GM19328 (cell line): Measurements from ENCODE around the gene PCGF3.
"Not testable (repeated sequence)": the region's sequence is repeated elsewhere in the genome, so short reads cannot be mapped to it uniquely, and the experiment has no call there.

ENCODE experiments used
- ATAC-seq: cut with Tn5 transposase; IDR thresholded peaks from one replicate; pipeline ENCODE4 v1.9.1; 2021; ENCODE audit warnings: mild to moderate bottlenecking, moderate library complexity; ENCODE audit not compliant: unreplicated experiment

Gene PCGF3

GRCh38 chr4:700587-701264 lies 4.9 kb upstream of the PCGF3 start:
- no peak for ATAC-seq

GRCh38 chr4:702618-703048 lies 3.0 kb upstream of the PCGF3 start:
- no peak for ATAC-seq

DNA sequence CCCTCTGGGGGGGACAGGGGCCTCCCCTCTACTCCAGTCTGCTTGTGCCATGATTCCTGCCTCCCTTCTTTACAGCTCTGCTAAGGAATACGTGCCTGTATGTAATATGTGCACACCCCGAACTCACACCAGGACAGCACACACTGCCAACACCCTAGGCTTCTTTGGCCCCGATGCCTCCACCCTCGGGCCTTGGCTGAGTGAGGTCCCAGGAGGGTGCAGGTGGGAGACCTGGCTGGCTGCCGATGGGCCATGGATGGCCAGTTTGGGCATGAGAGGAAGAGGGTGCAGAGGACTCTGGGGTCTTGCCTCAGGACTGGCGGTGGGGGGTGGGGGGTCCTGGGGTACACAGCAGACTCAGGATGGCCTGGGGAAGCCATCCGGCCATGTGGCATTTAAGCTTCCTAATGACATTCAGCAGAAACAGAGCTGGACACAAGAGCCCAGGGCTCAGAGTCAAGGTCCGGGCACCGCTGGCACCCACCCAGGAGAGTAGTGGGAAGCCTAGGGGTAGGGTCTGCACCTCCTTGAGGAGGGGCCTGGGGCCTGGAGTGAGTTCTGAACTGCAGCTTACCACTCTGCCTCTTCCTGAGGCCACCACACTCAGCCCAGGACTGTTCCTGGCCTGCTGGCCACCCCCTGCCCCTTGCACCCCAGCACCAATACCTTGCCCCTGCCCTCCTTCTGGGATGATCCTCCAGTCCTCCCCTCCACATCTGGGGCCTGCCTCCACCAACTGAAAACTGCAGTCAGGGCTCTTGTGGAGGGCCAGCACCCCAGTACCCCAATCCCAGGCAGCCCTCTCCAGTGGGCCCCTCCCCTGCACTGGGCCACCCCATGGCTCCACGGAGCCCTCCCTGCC lies 2.1 kb upstream of the PCGF3 start:
- ATAC-seq = no peak

DNA sequence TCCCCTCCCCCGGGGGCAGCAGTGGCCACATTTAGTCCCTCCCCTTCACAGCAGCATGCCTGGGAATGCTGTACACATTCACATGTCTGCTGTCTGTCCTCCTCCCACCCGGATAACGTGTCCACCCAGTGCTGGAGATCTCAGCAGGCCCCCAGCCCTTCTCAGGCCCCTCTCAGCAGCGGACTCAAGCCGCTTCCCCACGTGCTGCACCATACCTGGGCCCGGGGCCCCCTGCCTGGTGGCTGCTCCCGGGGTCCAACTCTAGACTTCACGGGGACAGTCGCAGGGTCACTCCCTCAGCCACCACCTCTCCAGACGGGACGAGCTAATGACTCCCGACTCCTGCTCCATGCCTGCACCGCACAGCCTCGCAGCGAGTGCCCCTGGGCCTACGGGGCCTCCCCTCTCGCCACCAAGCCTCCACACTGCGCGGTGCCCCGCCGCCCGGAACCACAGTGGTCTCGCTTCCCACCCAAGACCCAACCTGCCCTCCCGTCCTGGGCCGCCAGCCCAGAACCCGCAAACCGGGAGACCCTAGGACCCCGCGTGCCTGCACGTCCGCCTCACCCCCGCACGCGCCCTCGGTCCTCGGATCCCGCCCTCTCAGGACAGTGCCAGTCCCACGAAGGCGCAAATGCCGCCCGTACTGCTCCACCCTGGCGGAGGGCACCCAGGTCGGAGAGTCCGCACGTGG lies 1.3 kb upstream of the PCGF3 start:
- no peak for ATAC-seq

GRCh38 chr4:704971-705277 lies 708 bp upstream of the PCGF3 start:
- ATAC-seq = no peak

GRCh38 chr4:706083-706633 lies 526 bp downstream of the PCGF3 start:
- not testable (repeated sequence) for ATAC-seq

DNA sequence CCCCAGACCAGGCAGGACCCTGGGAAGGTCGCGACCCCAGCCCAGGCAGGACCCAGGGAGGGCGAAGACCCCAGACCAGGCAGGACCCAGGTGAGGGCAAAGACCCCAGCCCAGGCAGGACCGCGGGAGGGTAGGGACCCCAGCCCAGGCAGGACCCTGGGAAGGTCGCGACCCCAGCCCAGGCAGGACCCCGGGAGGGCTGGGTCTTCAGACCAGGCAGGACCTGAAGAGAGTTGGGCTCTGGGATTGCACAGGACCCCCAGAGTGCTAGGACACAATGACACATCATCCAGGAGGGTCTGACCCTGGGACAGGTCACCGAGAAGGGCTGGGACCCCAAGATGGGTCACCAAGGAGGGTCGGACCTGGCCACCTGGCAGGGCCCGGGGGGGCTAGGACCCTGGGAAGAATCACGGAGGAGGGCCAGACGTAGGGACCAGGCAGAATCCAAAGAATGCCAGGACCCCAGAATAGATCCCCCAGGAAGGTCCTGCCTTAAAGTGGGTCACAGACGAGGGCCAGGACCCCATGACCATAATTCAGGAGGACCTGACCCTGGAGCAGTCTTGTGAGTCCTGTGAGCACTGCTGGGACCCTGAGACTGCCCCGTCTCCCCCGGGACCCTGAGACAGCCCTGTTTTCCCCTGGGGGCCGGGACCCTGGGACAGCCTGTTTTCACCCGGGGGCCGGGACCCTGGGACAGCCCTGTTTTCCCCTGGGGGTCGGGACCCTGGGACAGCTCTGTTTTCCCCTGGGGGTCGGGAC lies 1.4 kb downstream of the PCGF3 start:
- ATAC-seq = no peak

DNA sequence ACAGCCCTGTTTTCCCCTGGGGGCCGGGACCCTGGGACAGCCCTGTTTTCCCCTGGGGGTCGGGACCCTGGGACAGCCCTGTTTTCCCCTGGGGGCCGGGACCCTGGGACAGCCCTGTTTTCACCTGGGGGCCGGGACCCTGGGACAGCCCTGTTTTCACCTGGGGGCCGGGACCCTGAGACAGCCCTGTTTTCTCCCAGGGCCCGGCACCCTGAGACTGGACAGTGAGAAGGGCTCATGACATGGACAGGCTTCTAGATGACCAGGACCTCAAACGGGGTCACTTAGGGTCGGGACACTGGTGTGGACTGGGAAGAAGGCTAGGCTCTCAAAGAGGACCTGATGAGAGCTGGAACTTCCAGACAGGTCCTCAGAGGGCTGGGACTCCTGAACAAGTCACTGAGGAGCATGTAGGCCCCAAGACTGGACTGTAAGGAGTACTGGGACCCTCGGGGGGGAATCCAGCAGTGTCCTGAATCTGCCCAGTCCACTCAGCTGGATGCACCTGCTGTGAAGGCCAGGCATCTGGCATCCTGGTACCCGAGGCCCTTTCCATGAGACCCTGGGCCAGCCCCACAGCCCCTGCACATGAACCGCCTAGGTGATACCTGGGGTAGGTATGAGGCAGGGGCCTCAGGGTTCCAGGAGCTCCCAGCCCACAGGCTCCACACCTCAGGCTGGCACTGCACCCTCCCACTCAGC lies 2.4 kb downstream of the PCGF3 start:
- no peak for ATAC-seq

DNA sequence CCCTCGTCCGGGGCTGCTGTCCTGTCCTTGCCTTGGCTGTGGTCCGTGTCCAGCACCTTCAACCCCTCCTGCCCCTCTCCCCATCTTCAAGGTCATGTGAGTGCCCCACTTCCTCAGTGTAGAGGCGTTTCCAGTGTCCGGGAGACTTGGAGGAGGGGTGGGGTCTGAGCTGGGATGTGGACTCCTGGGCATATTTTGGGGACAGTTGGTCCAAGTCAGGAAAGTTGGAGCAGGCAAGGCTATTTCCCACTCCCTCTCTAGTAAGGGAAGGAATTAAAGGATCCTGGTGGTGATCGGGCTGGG lies 3.0 kb downstream of the PCGF3 start:
- ATAC-seq = no peak

DNA sequence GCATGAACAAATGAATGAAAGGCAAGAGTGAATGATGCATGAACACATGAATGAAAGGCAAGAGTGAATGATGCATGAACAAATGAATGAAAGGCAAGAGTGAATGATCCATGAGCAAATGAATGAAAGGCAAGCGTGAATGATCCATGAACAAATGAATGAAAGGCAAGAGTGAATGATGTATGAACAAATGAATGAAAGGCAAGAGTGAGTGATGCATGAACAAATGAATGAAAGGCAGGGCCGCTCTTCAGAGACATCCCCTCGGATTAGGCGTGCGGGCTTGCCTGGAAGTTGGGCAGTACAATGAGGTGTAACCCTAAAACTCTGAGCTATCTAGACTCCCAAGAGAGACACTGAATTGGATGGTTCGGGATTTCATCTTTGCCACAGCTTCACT lies 3.7 kb downstream of the PCGF3 start:
- ATAC-seq = no peak

DNA sequence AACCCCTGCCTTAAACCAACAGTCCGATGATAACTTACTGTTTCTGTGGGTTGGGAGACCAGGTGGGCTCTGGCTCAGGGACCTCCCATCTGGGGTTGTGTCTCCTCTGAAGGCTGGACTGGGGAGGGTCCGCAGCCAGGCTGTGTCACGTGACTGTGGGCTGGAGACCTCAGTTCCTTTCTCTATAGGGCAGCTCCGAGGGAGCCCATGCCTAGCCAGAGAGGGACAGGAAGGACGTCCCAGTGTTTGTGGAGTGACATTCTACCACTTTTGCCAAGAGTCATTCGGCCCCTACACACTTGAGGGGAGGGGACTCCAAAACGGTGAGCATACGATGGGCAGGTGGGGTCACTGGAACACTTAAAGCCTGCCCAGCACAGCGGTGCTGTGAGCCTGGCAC lies 4.5 kb downstream of the PCGF3 start:
- ATAC-seq = no peak

DNA sequence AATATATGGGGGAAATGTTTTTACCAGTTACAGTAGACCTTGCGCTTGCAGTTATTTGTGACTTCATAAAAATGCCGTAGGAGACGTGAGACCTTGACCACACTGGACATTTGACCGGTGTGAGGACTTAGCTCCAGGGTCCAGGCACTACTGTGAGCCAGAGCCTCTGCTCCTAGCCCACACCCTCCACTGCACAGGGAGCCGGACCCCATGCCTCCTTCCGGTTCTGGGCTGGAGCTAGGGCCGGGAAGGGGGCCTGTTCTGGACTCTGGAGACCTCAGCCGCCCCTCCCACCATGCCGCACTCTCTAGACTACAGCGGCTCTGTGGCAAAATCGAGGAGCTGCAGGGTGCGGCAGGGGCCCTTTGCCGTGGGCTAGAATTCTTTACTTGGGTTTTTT lies 5.3 kb downstream of the PCGF3 start:
- no peak for ATAC-seq

DNA sequence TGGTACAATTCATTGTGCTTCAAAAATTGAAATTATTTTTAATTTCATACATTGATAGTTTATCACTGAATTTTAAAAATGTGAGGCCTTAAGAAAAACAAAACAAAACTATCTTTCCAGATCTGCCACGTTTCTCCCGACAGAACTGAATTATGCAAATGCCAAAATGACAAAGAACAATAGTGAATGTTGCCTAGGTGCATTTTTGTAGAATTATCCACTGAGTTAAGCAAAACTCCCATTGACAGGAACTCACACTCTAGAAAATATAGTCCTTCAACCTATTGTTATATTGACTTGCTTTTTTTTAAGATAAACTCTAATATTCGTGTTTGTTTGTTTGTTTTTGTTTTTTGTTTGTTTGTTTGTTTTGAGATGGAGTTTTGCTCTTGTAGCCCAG lies 6.5 kb downstream of the PCGF3 start:
- ATAC-seq = no peak

DNA sequence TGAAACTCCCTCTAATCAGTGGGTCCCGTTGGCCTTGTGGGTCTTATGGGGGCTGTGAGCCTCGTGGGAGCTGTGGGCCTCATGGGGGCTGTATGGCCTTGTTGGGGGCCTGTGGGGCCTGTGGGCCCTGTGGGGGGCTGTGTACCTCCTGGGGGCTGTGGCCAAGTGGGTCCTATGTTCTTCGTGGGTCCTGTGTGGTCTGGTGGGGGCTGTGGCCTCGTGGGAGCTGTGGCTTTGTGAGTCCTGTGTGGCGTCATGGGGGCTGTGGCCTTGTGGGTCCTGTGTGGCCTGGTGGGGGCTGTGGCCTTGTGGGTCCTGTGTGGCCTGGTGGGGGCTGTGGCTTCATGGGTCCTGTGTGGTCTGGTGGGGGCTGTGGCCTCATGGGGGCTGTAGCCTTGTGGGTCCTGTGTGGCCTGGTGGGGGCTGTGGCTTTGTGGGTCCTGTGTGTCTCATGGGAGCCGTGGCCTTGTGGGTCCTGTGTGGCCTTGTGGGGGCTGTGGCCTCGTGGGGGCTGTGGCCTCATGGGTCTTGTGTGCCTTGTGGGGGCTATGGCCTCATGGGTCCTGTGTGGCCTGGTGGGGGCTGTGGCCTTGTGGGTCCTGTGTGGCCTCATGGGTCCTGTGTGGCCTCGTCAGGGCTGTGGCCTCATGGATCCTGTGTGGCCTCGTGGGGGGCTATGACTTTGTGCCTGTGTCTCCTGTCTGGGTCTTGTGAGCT lies 7.4 kb downstream of the PCGF3 start:
- no peak for ATAC-seq

DNA sequence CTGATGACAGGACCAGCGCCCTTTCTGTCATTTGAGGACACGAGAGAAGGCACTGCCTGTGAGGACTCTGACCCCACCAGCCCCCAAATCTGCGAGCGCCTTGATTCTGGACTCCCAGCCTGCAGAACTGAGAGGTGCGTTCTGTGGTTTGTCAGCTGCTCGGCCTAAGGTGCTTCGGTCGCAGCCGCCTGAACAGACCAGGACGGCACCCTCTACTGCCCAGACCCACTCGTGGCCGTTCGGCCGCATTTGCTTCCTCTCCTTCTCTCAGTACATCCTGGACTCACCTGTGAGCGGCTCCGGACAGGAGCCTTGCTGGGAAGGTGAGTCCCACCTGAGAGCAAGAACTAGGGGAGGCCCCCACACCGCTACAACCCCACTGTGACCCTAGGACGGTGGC lies 8.5 kb downstream of the PCGF3 start:
- no peak for ATAC-seq

DNA sequence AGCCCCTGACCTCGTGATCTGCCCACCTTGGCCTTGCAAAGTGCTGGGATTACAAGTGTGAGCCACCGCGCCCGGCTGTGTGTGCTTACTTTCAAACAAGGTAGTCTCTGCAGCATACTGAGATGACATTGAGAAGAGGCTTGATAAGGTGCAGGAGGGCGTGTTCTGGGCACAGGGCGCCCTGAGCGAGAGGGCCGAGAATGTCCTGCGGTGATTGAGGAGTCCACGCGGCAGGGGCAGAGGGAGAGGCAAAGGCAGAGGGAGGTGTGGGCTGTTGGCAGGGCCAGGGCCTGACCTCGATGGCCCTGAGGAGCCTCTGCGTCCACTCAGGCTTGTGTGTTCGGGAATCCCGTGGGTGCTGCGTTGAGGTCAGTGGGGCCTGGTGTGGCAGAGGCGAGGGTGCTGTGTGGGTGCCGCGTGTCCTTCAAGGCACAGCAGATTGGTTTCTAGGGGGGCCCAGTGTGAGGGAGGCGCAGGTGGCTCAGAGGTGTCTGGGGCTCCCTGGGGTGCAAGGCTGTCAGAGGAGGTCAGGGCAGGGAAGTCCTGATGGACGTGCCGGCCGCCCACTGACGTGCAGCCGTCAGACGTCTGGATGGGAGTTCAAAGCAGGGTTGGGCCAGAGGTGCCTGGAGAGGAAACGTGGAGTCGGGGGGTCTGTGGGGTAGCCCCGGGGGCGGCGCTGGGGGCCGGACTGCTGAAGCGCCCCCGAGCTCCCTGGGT lies 12.1 kb downstream of the PCGF3 start:
- ATAC-seq = no peak

DNA sequence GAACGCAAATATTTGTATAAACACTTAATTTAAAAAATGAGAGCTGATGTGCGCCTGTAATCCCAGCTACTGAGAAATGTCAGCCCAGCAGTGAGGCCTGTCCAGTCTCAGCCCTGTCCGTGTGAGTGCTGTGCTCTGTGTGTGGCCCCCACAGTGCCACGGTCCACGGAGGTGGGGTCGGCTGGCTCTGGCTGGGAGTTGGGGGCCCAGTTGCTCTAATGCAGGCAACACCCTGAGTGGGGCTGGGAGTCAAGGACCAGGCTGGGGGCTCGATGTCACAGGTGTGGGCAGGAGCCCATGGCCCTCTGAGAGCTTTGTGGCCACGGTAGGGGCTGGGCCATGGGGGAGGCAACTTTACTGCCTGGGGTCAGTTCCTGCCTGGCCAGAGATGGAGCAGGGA lies 12.8 kb downstream of the PCGF3 start:
- ATAC-seq = no peak

DNA sequence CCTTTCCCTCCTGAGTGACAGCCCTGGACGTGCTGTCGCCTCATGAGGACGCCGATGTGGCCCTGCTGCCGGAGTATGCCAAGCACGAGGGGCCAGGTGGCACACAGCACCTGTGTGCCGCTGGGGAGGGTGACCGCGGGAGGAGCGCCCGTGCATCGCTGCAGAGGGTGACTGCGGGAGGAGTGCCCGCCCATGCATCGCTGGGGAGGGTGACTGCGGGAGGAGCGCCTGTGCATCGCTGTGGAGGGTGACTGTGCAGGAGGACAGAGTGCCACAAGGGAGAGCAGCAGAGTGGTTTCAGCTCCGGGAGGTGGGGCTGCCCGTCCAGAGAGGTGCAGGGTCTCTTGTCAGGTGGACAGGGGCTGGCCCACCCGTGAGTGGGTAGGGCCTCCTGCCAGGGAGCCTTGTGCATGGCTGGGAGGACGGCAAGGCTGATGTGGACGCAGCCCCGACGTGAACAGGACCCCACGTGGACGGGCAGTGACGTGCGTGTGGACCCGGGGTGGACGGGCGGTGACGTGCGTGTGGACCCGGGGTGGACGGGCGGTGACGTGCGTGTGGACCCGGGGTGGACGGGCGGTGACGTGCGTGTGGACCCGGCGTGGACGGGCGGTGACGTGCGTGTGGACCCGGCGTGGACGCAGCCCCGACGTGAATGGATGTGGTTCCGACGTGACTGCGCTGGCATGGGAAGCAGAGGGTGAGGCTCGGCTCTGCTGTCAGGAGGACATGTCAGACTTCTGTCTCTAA lies 14.7 kb downstream of the PCGF3 start:
- no peak for ATAC-seq
